Activated CD4-positive, alpha-beta T cell treated with anti-CD3 and anti-CD28 coated beads for 48 hours (primary cell): ENCODE results near the gene TRMT5.

ENCODE experiments used
- DNase-seq: peaks from one replicate; pipeline ENCODE4 v3.0.0-alpha.2; 2020

TRMT5 gene, protein sequence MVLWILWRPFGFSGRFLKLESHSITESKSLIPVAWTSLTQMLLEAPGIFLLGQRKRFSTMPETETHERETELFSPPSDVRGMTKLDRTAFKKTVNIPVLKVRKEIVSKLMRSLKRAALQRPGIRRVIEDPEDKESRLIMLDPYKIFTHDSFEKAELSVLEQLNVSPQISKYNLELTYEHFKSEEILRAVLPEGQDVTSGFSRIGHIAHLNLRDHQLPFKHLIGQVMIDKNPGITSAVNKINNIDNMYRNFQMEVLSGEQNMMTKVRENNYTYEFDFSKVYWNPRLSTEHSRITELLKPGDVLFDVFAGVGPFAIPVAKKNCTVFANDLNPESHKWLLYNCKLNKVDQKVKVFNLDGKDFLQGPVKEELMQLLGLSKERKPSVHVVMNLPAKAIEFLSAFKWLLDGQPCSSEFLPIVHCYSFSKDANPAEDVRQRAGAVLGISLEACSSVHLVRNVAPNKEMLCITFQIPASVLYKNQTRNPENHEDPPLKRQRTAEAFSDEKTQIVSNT

DNA sequence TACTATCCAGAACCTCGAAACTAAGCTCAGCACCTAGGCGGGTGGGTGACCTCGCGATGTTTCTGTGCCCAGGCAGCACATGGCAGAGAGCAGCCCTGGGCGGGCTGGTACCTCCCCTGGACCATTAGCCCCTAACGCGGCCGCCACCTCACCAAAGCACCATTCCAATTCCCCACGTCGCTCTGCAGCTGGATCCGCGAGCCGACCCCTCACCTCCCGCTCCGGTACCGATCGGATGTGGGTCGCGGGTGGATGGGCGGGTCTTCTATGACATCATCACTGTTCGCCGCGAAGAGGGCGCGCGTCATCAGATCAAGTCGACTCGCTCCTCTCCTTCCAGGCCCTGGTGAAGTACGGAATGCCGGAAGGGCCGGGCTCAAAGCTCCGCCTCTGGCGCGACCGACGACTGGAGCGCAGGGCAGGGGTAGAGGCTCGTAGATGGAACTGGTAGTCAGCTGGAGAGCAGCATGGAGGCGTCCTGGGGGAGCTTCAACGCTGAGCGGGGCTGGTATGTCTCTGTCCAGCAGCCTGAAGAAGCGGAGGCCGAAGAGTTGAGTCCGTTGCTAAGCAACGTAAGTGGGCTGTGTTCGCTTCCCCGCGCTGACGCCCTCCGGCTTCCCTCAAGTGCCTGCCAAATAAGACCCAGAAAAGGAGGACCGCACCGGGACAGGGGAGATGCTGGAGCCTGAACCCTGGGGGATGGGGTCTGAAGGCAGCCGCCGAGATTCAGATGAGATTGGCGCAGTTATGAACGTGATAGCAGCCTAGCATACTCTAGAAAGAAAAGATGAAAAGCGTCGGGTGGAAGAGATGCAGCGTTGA, at the start of gene TRMT5, which contains the start of gene SLC38A6:
Gene TRMT5 (minus strand): TSS at position 269 of the 822 bp plus-strand sequence. CDS start 106 bp downstream, at position 163.
Gene SLC38A6 (plus strand): TSS at position 435 of the 822 bp plus-strand sequence. CDS start 33 bp downstream, at position 468.
- peak; percentile 94 for DNase-seq

DNA sequence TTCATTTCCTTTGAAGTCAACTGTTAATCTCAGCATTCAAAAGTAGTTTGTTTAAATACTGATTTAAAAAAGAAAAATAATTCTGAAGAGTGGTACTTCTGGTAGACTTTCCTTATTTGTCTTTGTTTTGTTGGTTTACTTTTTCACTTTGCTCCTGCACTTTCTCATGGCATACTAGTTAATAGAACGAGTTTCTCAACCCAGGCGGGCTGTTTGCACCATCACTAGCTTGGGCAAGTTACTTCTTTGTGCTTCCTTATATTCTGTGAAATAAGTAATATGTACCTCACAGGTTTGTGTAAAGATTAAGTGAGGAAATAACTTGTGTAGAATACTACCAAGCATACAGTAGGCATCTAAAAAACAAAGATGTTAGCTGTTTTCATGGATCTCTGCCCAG, 45.6 kb upstream of the TRMT5 start:
- no peak for DNase-seq

DNA sequence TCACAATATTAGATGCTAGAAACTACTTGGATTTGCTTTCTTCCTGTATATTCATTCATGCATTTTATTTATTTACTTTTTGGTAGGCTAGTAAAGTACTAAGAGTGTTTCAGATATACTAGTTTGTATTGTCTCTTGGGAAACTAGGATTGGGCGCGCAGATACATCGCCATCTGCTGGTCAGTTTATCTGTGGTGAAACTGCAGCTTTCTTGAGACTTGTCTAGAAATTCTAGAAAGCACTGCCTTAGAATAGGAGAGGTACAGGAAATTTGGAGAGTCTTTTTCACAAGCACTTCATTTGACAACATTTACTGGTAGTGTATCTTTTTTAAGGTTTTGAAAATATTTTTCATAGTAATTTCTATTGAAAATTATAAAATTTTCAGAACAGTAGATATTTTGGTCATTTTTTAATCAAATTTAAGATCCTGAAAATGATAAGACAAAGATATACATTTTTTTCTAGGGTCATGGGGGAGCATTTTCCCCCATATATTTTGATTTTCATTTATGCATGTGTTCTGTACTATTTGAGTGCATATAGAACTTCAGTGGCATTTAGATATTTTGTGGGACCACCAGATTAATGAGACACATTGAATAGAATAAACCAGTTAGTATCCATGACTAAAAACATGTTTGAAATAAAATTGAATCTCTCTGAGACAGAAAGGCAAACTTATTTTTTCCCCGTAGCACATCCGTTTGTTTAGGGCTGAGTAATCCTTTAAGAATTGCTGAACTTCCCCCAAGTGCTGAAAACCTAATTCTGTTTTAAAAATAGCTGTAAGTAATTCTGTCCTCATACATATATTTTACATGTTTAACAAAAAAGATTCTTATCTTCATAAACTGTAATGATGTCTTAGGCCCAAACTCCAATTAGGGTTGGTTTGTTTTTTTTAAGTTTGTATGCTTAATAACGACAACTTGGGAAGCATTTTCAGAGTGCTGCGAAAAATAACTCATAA, 44.7 kb upstream of the TRMT5 start:
- DNase-seq = peak; percentile 60

DNA sequence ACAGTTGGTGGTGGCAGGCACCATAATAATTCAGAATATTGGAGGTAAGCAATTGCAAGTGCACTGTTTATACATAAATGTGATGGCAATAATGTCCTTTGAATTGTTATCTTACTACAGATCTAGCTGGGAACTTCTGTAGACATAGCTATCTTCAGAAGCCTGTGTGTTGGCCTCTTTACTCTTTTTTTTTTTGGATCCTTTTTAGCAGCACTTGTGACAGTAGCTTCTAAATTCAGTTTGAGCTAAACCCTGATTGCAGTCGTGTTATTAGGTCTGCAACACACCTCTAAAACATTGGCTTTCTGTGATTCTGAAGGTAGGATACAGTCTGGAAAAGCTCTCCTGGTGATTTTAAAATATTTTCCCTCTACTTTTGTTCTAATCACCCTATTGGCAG, 38.7 kb upstream of the TRMT5 start:
- no peak for DNase-seq

DNA sequence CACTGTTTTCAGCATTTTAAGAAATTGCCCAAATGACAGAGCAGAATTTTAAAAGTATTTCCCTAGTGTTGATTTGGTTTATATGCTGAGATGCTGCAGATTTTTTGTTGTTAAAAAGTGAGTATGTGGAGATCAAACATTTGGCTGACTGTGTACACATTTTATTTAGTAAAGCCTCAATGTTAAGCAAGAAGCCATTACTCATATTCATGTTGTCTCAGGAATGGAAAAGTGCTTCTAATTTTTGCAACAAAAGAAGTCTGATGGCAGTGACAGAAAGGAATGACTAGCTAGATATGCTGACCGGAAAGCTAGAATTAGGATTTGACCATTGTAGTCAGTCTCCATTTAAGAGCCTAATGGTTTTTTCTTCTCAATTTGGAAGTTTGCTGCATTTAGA, 22.7 kb upstream of the TRMT5 start:
- no peak for DNase-seq

DNA sequence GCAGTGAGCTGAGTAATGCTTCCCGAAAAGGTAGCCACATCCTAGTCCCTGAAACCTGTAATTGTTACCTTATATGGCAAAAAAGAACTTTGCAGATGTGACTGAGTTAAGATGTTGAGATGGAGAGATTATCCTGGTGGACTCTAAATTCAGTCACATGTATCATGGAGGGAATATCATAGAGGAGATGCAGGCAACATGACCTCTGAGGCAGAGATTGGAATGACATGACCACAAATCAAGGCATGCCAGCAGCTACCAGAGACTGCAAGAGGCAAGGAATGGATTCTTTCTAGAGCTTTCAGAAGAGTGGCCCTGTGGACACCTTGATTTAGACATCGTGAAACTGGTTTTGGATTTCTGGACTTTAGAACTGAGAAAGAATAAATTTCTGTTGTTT, 18.7 kb upstream of the TRMT5 start:
- no peak for DNase-seq

DNA sequence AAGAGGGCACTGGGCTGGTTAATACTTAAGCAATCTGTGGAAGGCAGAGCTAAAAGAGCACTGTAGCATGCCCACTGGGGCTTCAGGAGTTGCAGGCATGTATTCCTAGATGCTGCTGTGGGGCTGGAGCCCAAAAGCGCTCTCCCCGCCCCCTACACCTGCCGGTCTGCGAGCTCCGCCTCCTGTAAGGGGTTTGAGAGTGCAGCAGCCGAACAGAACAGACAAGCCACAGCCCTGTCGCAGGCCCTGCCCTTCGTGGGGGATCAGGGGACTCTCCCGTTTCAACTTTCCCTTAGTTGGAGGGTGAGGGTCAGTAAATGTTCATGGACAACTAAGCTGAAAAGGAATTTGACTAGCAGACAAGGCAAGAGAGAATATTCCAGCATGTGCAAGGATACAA, 17.7 kb upstream of the TRMT5 start:
- DNase-seq = no peak

DNA sequence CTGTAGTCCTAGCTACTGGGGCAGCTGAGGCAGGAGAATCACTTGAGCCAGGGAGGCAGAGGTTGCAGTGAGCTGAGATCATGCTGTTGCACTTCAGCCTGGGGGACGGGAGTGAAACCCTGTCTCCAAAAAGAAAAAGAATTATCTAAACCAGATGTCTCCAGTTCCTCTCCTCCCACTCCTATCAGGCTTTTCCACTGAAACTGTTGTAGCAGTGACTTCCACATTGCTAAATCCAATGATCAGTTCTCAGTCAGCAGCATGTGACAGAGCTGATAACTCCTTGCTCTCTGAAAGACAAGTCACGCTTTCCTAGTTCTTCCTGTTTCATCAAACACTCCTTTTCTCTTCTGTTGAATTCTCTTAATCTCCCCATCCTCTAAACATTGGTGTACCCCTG, 8.7 kb upstream of the TRMT5 start:
- no peak for DNase-seq

DNA sequence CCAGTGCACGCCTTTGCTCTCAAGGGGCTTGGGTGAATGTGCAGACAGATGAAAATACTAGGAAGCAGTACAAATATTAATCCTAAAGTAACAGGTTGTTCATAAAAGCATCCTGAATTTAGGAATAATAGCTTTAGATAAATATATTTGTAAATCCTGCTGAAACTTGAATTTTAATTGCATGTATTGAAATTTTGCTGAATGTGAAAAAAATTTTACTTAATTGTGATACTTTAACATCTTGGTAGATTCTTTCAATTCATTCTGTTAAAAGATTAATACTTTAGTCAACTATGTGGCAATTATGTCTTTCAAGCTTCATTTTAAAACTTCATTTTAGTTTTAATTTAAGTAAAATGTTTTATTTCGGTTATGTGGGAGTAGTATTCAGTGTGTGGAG, 5.6 kb upstream of the TRMT5 start:
- DNase-seq = no peak

DNA sequence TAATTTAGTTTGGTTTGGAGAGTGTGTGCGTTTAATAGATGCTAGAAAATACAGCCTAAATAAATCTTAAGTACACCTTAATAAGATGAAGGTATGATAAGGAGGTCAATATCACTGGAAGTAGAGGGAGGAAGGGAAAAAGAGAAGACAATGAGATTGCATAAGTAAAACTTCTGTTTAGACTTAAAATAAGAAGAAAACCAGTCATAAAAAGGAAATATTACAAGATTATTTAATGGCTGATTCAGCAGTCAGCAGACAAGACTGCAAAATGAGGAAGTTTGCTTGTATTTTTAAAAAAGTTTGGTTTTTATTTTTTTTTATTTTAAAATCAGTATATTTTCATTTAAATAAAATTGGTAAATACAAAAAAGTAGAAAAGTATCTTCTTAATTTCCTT, 3.3 kb upstream of the TRMT5 start:
- DNase-seq = no peak

DNA sequence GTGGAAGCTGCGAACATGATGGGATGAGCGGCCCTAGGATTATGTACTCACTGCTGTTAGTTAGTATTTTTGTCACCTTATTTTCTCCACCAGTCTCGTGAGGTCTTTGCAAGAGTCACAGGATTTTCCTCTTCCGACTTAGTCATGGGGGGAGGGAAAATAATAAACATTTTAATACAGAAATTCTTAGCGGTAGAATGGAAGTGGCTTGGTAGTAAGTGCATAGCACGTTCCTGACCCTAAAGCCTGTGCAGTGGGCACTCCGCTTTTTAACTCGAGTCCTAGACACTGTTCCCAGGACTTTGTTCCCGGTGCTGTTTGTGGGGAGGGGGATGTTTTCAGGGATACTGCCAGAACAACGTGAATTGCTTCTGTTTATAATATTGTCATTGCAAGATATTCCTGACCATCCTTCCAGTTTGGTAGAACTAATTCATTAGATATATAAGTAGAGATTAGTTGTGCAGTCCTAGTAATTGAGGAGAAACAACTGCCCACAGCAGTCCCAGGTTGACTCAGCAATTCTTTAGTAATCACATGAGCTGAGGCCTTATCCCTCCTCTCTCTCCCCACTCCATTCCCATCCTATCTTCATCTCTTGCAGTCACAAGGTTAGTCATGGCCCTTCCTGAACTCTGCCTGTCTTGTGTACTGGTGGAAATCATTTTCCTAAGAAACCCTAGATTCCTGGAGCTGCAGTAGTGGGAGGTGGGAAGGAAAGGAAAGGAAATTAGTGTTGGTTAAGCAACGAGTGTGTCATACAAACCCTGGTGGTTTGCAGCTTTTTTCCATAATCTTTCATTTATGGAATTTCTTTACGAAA, 965 bp upstream of the TRMT5 start:
- DNase-seq = peak; percentile 16

DNA sequence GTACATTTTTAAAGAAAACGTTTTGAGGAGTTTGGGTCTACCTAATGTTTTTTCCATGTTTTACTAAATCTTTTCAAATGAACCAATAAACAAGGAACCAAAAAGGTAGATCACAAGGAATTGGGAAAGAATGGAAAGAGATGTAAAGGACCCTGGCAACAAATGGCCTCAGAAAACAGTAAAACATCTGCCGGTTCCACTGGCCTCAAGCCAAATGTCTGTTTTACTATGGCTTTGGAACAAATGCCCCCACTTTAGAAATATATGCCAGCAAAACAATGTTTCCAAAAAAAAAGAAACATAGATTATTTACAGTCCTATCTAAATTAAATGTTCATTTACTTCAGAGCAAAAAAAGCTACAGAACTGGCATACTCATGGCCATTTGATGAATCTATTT, 3.0 kb downstream of the TRMT5 start:
- DNase-seq = no peak

DNA sequence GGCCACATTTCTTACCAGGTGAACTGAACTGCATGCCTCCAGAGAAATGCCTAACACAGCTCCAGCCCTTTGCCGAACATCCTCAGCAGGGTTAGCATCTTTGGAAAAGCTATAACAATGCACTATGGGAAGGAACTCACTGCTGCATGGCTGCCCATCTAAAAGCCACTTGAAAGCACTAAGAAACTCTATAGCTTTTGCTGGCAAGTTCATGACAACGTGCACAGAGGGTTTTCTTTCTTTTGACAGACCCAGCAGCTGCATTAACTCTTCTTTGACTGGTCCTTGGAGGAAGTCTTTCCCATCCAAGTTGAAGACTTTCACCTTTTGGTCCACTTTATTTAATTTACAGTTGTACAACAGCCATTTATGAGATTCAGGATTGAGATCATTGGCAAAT, 5.3 kb downstream of the TRMT5 start:
- no peak for DNase-seq

DNA sequence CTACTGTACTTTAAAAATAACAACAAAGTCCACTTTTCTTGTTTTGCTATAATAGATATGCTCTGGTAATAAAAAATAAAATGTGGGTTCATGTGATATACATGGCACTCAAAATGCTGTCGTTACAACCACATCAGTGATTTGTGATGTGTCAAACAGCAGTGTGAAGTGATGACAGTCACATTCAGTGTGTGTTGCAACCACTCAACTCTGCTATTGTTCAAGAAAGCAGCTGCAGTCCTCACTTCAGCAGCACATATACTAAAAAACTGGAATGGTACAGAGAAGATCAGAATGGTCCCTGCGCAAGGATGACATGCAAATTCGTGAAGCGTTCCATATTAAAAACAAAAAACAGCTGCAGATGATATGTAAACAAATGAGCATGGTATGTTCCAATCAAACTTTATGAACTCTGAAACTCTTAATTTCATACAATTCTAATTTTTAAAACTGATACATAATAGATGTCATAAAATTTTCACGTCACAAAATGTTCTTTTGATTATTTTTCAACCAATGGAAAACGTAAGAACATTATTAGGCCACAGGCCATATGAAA, 6.7 kb downstream of the TRMT5 start:
- DNase-seq = no peak

DNA sequence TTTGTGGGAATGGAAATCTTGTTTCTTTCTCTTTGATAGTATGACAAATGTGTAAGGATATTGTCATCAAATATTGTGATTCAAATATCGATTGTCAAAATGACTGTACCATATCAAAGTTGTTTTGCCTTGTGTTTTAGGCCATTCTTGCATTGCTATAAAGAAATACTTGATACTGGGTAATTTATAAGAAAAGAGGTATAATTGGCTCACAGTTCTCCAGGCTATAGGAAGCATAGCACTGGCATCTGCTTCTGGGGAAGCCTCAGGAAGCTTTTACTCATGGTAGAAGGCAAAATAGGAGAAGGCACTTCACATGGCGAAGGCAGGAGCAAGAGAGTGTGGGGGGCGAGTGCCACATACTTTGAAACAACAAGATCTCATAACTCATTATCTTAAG, 7.8 kb downstream of the TRMT5 start:
- DNase-seq = no peak

DNA sequence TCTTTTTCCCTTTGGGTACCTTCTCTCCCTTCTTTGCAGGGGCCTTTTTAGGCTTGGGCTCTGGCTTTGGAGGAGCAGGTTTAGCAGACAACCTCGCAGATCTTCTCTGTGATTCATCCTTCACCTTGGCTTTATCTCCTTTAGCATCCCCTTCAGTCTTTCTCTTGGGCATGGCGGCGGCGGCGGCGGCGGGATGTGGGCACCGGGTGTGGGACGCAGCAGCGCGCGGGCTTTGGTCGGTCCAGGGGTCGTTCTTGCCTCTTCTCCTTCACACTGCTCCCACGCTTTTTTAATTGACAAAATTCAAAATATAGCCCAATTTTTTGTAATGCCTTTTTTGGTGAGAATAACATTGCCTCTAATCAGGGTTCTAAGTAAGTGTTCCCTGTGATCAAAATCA, 8.6 kb downstream of the TRMT5 start:
- no peak for DNase-seq

DNA sequence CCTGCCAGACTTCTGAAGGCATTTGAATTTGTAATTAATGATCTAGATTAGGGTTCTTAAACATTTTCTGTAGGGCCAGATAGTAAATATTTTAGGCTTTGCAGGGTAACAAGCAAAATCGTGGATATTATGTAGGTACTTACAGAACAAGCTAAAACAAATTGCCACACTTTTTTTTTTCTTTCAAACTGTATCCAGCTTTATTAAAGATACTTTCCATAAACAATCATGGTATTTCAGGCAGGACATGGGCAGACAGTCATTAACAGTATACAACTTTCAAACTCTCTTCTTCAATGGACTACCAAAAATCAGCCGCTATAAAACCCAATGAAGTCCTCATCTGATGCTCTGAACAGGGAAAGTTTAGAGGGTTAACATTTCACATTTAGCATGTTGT, 9.6 kb downstream of the TRMT5 start:
- no peak for DNase-seq

DNA sequence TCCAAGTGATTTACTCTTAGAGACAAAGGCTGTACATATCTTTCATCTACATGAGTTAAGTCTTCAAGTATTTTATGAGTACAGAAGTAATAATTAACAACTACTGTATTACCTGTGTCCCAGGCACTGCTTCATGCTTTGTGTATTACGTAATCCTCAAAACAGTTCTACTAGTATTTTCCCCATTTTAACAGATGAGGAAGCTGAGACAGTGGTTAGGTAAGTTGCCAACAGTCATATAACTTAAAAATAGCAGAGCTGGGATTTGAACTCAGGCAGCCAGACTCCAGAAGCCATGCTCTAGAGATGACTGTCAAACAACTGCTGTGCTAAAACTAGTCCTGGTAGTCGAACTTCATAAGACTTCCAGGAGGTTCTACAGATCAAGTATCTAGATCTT, 10.7 kb downstream of the TRMT5 start:
- DNase-seq = no peak

DNA sequence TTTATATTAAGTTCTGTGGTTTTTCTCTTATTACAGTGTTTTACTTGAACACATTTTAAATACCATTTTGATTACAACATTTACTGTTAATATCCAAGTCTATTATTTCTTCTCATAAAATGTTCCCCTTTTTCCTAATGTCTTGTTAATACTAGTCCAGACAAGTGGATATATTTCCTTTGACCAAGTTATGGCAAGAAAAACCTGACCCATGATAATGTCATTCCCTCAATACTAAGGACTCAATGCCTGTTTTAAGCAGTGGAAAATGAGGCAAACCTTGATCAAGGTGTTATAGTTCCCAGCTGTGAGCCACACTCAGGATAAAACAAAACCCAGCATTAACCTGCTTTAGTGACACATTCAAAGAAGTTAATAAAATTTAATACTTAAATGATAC, 12.2 kb downstream of the TRMT5 start:
- no peak for DNase-seq

DNA sequence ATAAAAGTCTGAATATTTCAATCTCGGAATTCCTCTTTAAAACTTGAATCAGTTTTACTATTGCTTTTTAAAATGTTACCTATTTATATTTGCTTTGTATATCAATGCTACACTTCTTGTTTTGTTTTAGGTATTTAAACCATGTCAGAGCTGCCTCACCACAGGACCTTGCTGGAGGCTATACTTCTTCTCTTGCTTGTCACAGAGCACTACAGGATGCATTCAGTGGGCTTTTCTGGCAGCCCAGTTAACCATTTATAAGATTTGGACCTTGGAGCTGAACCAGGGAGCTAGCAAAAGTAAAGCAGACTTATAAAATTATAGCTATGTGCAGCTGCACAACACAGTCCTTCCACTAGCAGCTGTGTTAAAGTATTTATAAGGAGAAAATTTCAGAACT, 12.8 kb downstream of the TRMT5 start:
- no peak for DNase-seq

DNA sequence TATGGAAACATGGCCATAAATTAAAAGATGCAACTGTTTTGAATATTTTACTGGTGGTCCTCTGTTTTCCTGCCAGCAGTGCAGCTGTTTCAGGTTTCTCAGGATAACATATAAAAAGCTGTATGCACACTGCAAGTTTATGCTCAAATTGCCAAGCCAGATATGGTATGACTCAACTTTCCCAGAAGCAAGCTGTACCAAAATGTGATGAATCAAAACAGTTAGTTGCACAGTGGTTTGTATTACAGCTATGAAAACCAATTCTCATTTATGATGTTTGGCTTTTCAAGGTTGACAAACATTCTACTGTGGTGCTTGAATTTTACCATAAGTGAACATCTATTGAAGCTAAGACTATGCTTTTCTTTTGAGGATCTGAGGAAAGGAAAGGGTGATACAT, 15.5 kb downstream of the TRMT5 start:
- DNase-seq = no peak
